MV-4-11 (cell line): ENCODE results near the gene ATP10D.

Experiments
- DNase-seq: peaks from one replicate; lab custom pipeline; 2025; lab: John Stamatoyannopoulos, UW

ATP10D gene

GRCh38 chr4:47590325-47590724, 105.2 kb downstream of the ATP10D start:
- DNase-seq = no peak

- DNase-seq = no peak
Measured at GRCh38 chr4:47597696-47598095, 112.6 kb downstream of the ATP10D start.

- no peak for DNase-seq
Measured at GRCh38 chr4:47598320-47598719, 113.2 kb downstream of the ATP10D start.

GRCh38 chr4:47598896-47599295, 113.8 kb downstream of the ATP10D start:
- DNase-seq = no peak

- no peak for DNase-seq
Measured at GRCh38 chr4:47606482-47606881, 121.4 kb downstream of the ATP10D start.

GRCh38 chr4:47612116-47613023, 127.3 kb downstream of the ATP10D start:
- no peak for DNase-seq

GRCh38 chr4:47615385-47615784, 130.3 kb downstream of the ATP10D start:
- no peak for DNase-seq

- peak; percentile 34 for DNase-seq
Measured at GRCh38 chr4:47617607-47618006, 132.5 kb downstream of the ATP10D start.

GRCh38 chr4:47619691-47620090, 134.6 kb downstream of the ATP10D start:
- no peak for DNase-seq

GRCh38 chr4:47621181-47621580, 136.1 kb downstream of the ATP10D start:
- DNase-seq = no peak

- no peak for DNase-seq
Measured at GRCh38 chr4:47624031-47624441, 139.0 kb downstream of the ATP10D start.

GRCh38 chr4:47631161-47631560, 146.1 kb downstream of the ATP10D start:
- DNase-seq = no peak

GRCh38 chr4:47639531-47639930, 154.5 kb downstream of the ATP10D start:
- peak; percentile 88 for DNase-seq

- DNase-seq = no peak
Measured at GRCh38 chr4:47640911-47641310, 155.8 kb downstream of the ATP10D start.

GRCh38 chr4:47641755-47642154, 156.7 kb downstream of the ATP10D start:
- DNase-seq = no peak

GRCh38 chr4:47642191-47642830, 157.2 kb downstream of the ATP10D start:
- DNase-seq = no peak
